OCI-LY1 (cell line): ENCODE data around the gene DCC.

Experiments used
- H2AFZ ChIP-seq: fragments of 200-600 bp; sonication (generic), shearing (Covaris generic); 2 replicates; pipeline ENCODE4 v1.6.0; 2014; ENCODE audit warnings: antibody characterized with exemption, mild to moderate bottlenecking, low read length
- H3F3A ChIP-seq: fragments of 200-600 bp; sonication (generic), shearing (Covaris generic); 2 replicates; pipeline ENCODE4 v1.6.0; 2014; ENCODE audit warnings: mild to moderate bottlenecking, antibody characterized with exemption, low read length, moderate library complexity; ENCODE audit not compliant: insufficient read depth
- H3K27ac ChIP-seq: fragments of 200-600 bp; sonication (generic); 2 replicates; pipeline ENCODE4 v1.5.1; 2014; ENCODE audit warnings: low read length, mixed run types, mild to moderate bottlenecking, low read depth; ENCODE audit not compliant: poor library complexity, severe bottlenecking
- H3K27me3 ChIP-seq: fragments of 200-600 bp; sonication (generic); 2 replicates; pipeline ENCODE4 v1.6.0; 2014; ENCODE audit warnings: antibody characterized with exemption, mild to moderate bottlenecking, low read length, moderate library complexity; ENCODE audit not compliant: insufficient read depth
- H3K36me3 ChIP-seq: fragments of 200-600 bp; sonication (generic); 2 replicates; pipeline ENCODE4 v1.6.1; 2014; ENCODE audit warnings: mild to moderate bottlenecking, antibody characterized with exemption, low read length, moderate library complexity, mixed read lengths; ENCODE audit not compliant: insufficient read depth
- H3K4me1 ChIP-seq: fragments of 200-600 bp; sonication (generic); 2 replicates; pipeline ENCODE4 v1.5.1; 2014; ENCODE audit warnings: mild to moderate bottlenecking, low read length, moderate library complexity; ENCODE audit not compliant: insufficient read depth, severe bottlenecking
- H3K4me2 ChIP-seq: fragments of 200-600 bp; sonication (generic), shearing (Covaris generic); 2 replicates; pipeline ENCODE4 v1.6.1; 2014; ENCODE audit warnings: low read length
- H3K4me3 ChIP-seq: fragments of 200-600 bp; sonication (generic); 2 replicates; pipeline ENCODE4 v1.5.1; 2014; ENCODE audit warnings: low read length, low read depth, mild to moderate bottlenecking, mixed read lengths; ENCODE audit not compliant: poor library complexity, severe bottlenecking
- H3K79me2 ChIP-seq: fragments of 200-600 bp; shearing (Covaris generic); 2 replicates; pipeline ENCODE4 v1.6.1; 2016; ENCODE audit warnings: mixed run types, low read length, mixed read lengths; ENCODE audit not compliant: insufficient read depth
- H3K9ac ChIP-seq: fragments of 200-600 bp; sonication (generic), shearing (Covaris generic); 2 replicates; pipeline ENCODE4 v1.6.1; 2014; ENCODE audit warnings: mild to moderate bottlenecking, low read length, mixed read lengths
- H3K9me2 ChIP-seq: fragments of 200-600 bp; sonication (generic), shearing (Covaris generic); 2 replicates; pipeline ENCODE4 v1.6.1; 2014; ENCODE audit warnings: low read depth, mild to moderate bottlenecking, low read length, mixed read lengths
- H3K9me3 ChIP-seq: fragments of 200-600 bp; shearing (Covaris generic); 2 replicates; pipeline ENCODE4 v1.6.1; 2014; ENCODE audit warnings: low read length, mixed read lengths
- H4K20me1 ChIP-seq: fragments of 200-600 bp; sonication (generic), shearing (Covaris generic); 2 replicates; pipeline ENCODE4 v1.6.0; 2016; ENCODE audit warnings: mild to moderate bottlenecking, low read length; ENCODE audit not compliant: insufficient read depth
- EZH2 ChIP-seq: fragments of 200-600 bp; sonication (generic), shearing (Covaris generic); IDR thresholded peaks from 2 replicates; pipeline ENCODE4 v1.8.0; 2017; ENCODE audit warnings: borderline replicate concordance, mixed run types, mild to moderate bottlenecking, antibody characterized with exemption, low read length, moderate library complexity, mixed read lengths
- TF ChIP-seq, protein P1 (sequence below): fragments of 200-600 bp; sonication (generic), shearing (Covaris generic); IDR thresholded peaks from 2 replicates; pipeline ENCODE4 v1.5.1; 2017; ENCODE audit warnings: mild to moderate bottlenecking, antibody characterized with exemption, low read length, moderate library complexity, mixed read lengths

DCC gene

DNA sequence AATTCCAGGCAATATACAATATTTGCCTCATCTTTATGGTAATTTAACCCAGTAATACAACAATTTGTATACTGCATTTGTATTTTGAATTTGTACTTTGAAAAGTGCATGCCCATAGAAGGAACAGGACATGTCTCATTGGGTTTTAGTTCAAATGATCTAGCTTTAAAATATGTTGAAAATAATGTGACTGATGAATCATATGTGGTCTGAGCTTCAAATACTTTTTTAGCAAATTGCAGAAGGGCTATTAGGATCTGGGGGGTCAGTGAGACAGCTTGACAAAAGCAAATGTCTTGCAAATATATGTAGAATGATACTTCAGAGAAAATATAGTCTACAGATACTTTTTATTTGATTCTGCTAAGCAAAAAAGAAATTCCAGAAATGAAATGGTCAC, 248.9 kb downstream of the DCC start:
- no peak overlapping the region for H2AFZ ChIP-seq
- no peak for TF ChIP-seq EZH2
- TF ChIP-seq, protein P1, sequence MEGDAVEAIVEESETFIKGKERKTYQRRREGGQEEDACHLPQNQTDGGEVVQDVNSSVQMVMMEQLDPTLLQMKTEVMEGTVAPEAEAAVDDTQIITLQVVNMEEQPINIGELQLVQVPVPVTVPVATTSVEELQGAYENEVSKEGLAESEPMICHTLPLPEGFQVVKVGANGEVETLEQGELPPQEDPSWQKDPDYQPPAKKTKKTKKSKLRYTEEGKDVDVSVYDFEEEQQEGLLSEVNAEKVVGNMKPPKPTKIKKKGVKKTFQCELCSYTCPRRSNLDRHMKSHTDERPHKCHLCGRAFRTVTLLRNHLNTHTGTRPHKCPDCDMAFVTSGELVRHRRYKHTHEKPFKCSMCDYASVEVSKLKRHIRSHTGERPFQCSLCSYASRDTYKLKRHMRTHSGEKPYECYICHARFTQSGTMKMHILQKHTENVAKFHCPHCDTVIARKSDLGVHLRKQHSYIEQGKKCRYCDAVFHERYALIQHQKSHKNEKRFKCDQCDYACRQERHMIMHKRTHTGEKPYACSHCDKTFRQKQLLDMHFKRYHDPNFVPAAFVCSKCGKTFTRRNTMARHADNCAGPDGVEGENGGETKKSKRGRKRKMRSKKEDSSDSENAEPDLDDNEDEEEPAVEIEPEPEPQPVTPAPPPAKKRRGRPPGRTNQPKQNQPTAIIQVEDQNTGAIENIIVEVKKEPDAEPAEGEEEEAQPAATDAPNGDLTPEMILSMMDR: no peak

DNA sequence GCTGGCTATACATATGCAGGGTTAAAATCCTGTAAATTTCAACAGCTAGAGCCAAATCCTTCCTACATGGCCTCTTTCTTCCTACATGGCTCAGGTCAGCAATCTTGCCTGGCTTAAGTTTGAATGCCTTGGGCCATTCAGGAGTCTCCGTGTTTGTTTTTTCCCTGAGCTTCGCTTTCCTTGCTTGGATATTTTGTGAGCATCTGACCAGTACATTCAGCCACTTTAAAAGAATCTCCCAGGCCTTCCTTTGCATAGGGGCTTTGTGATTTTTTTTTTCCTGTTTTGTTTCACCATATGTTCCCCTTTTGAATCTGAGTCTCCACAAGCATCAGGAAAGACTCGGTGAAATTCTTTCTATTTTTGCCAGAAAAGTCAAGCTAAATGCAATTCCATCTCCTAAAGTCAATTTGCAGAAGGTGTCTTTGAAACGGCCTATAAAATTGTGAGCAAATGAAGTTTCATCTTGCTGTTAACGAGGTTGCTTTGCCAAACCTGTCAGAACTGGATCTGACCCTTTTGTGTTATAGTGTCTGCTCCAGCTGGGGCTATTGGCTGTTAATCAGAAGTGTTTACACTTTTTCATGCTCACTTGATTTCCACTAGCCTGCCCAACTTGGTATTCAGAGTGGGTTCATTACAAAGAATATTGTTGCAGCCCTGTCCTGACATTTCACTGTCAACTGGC, 256.9 kb downstream of the DCC start:
- Histone ChIP-seq H3K27me3 (no peaks in the 10 kb centered on the region), H3K4me1 (no peaks in the 10 kb centered on the region), H3K4me2 (no peak overlapping the region), H3K27ac (no peak overlapping the region), H3K4me3 (no peak overlapping the region), H3K9me2 (no peaks in the 10 kb centered on the region), H2AFZ (no peak overlapping the region), H3K9ac (no peak overlapping the region), H3K79me2 (no peaks in the 10 kb centered on the region), H4K20me1 (no peaks in the 10 kb centered on the region), H3K9me3 (no peaks in the 10 kb centered on the region), H3F3A (no peaks in the 10 kb centered on the region), H3K36me3 (no peaks in the 10 kb centered on the region)
- TF ChIP-seq, protein P1: no peak
- no peak for TF ChIP-seq EZH2

More for the DNA sequence above, 248.9 kb downstream of the DCC start:
- no peak overlapping the region for H3K4me2 ChIP-seq
- no peaks in the 10 kb centered on the region for H3K79me2 ChIP-seq
- H3K4me3 ChIP-seq: no peak overlapping the region
- no peaks in the 10 kb centered on the region for H3K9me2 ChIP-seq
- no peak overlapping the region for H3K27ac ChIP-seq
- H3F3A ChIP-seq: no peaks in the 10 kb centered on the region
- H3K9ac ChIP-seq: no peak overlapping the region
- H3K9me3 ChIP-seq: no peaks in the 10 kb centered on the region
- no peaks in the 10 kb centered on the region for H3K36me3 ChIP-seq
- no peaks in the 10 kb centered on the region for H4K20me1 ChIP-seq
- H3K4me1 ChIP-seq: no peaks in the 10 kb centered on the region
- no peaks in the 10 kb centered on the region for H3K27me3 ChIP-seq

DNA sequence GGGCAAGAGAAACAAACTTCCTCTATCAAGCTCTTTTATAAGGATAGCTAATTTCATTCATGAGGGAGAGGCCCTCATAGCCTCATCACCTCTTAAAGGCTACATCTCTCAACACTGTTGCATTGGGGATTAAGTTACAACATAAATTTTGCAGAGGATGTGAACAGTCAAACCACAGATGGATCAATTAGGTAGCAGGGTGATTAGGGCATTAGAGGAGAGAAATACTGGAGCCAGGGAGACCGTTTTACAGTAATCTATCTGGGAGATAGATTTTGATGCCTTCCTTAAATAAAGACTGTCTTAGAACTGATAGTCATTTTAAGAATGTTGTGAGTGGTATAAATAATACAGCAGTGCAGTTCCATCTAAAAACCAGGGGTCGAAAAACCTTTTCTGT, 258.9 kb downstream of the DCC start:
- Histone ChIP-seq H2AFZ (no peak overlapping the region), H3K27me3 (no peaks in the 10 kb centered on the region), H3K79me2 (no peaks in the 10 kb centered on the region), H3K4me3 (no peak overlapping the region), H3K27ac (no peak overlapping the region), H4K20me1 (no peaks in the 10 kb centered on the region), H3K9me3 (no peaks in the 10 kb centered on the region), H3K4me2 (no peak overlapping the region), H3K9me2 (no peaks in the 10 kb centered on the region), H3F3A (no peaks in the 10 kb centered on the region), H3K4me1 (no peaks in the 10 kb centered on the region), H3K9ac (no peak overlapping the region), H3K36me3 (no peaks in the 10 kb centered on the region)
- no peak for TF ChIP-seq EZH2
- TF ChIP-seq, protein P1: no peak
